ENCODE measurements around the gene MEN1. TPM values are rescaled to one million over a fixed set of nuclear protein-coding genes. Genes with fewer than 3 reads are reported as not detected.

The MEN1 gene
- total RNA-seq, 2 donors from 2014 or later = 11.6 to 16.0 TPM

DNA sequence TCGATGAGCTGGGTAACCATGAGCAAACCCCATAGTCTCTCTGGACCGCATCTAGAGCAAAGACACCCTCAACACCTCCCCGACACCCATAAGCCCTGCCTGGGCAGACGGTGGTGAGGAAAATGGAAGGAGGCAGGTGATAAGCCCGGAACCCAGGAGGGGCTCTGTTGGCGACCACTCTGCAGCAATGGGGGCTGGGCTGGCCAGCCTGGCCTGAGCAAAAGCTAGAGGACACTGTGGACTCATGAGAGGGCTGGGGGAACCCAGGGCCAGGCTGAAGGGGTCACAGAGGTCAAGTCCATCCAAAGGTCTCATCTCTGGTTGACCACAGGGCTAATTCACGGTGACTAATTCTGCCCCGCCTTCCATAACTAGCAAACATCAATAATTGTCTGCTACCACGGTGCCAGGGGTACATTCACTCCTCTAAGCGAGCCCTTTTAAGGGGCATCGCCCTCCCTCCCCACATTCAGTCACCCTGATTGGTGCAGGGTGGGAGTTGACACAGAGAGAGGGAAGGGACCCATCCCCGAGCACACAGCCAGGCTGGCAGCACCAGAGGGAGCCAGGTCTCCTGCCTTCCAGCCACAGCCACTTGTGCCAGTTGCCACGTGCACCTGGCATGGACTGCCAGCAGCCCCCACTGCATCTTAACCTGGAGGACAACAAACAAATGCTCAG, 54.5 kb downstream of the MEN1 start:
- Histone ChIP-seq H3K9me3 (no peaks in the 10 kb centered on the region), H3K4me1 (ENCODE audit: control insufficient read depth in 1 of 2, low read depth in 2 of 2) (peaks cover 12 to 24% of the 10 kb centered on the region in 2 donors), H3K36me3 (no peaks in the 10 kb centered on the region), H3K4me3 (no peak overlapping the region), H3K27ac (no peak overlapping the region), H3K27me3 (replicated peaks; ENCODE audit: insufficient read depth) (no peaks in the 10 kb centered on the region)
- no peak for DNase-seq (ENCODE audit: low spot score)
- no peak for TF ChIP-seq CTCF (IDR thresholded peaks at IDR 0.05)
- ATAC-seq (ENCODE audit: insufficient number of reproducible peaks, low FRiP score, low read depth) = no peak

- Histone ChIP-seq H3K36me3 (no peaks in the 10 kb centered on the region), H3K27ac (no peak overlapping the region), H3K4me3 (no peak overlapping the region), H3K9me3 (no peaks in the 10 kb centered on the region), H3K4me1 (ENCODE audit: control insufficient read depth in 1 of 2, low read depth in 2 of 2) (peaks cover 5 to 17% of the 10 kb centered on the region in 2 donors), H3K27me3 (replicated peaks; ENCODE audit: insufficient read depth) (no peaks in the 10 kb centered on the region)
- no peak for ATAC-seq (ENCODE audit: insufficient number of reproducible peaks, low FRiP score, low read depth)
- no peak for DNase-seq (ENCODE audit: low spot score)
- no peak for TF ChIP-seq CTCF (IDR thresholded peaks at IDR 0.05)
Observed at GRCh38 chr11:64754919-64755662, 55.3 kb downstream of the MEN1 start.

DNA sequence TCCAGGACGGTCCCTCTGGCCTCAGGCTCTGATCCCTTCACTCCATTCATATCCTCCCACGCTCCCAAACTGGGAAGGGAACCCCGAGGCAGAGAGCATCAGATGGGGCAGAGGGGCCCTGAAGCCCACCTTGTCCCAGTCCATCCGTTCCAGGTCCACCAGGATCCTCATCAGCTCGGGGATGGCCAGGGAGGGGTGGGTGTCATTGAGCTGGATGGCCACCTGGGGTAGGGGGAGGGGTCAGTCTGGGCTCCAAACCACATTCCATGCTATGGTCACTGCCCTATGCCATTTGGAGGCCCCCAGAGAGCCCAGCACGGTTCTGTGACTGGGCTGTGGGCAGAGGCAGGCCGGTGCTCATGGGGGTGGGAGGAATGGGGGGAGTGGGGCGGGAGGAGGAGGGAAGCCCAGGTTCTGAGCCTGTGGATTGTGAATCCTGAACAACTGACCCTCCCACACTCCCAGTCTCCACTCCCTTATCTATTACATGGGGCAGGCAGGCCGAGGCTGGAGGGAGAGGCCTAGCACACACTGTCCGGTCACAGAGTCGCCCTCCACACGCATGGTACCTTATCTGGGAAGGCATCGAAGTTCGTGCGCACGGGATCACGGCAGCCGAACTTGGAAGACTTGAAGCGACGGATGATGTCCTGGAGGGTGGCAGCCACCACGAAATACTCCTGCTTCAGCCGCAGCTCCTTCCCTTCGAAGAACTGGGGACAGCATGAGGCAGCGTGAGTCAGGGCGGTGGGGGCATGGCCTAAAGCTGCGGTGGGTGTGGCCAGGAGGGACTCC, 56.0 kb downstream of the MEN1 start:
- no peak for DNase-seq (ENCODE audit: low spot score)
- peaks cover 2 to 12% of the 10 kb centered on the region in 2 donors for H3K4me1 ChIP-seq (ENCODE audit: control insufficient read depth in 1 of 2, low read depth in 2 of 2)
- TF ChIP-seq CTCF (IDR thresholded peaks at IDR 0.05) = no peak
- no peaks in the 10 kb centered on the region for H3K9me3 ChIP-seq
- no peak for ATAC-seq (ENCODE audit: insufficient number of reproducible peaks, low FRiP score, low read depth)
- H3K4me3 ChIP-seq = no peak overlapping the region
- no peaks in the 10 kb centered on the region for H3K27me3 ChIP-seq (replicated peaks; ENCODE audit: insufficient read depth)
- H3K36me3 ChIP-seq = no peaks in the 10 kb centered on the region
- no peak overlapping the region for H3K27ac ChIP-seq

Other genes with a start within 250 kb of the MEN1 start
- not detected for gene SLC22A12, start 219.3 kb downstream of the MEN1 start, total RNA-seq
- 10 to 100 TPM; 40.3 to 41.3 TPM for gene NRXN2, start 87.4 kb downstream of the MEN1 start, total RNA-seq
- gene RASGRP2, start 66.4 kb downstream of the MEN1 start, total RNA-seq = 10 to 100 TPM; 78.4 to 89.1 TPM
- 10 to 100 TPM; 12.2 to 13.4 TPM for gene PYGM, start 50.6 kb downstream of the MEN1 start, total RNA-seq
- 100 to 1,000 TPM; 250 to 512 TPM for gene SF1, start 32.0 kb downstream of the MEN1 start, total RNA-seq
- gene MAP4K2, start 7.3 kb downstream of the MEN1 start, total RNA-seq = 10 to 100 TPM; 23.3 to 39.1 TPM
- 1 to 10 TPM in 1 of 2 donors, under 1 TPM in 1; 0.68 to 1.2 TPM for gene CDC42BPG, start 34.1 kb upstream of the MEN1 start, total RNA-seq
- 100 to 1,000 TPM in 1 of 2 donors, 10 to 100 TPM in 1; 67.4 to 140 TPM for gene EHD1, start 68.1 kb upstream of the MEN1 start, total RNA-seq
- 10 to 100 TPM; 18.5 to 35.2 TPM for gene ATG2A, start 106.7 kb upstream of the MEN1 start, total RNA-seq
- 10 to 100 TPM; 21.0 to 38.2 TPM for gene PPP2R5B, start 114.1 kb upstream of the MEN1 start, total RNA-seq
- not detected for gene GPHA2, start 125.3 kb upstream of the MEN1 start, total RNA-seq
- gene MAJIN, start 161.6 kb upstream of the MEN1 start, total RNA-seq = not detected
- 1 to 10 TPM in 1 of 2 donors, under 1 TPM in 1; 0.92 to 2.6 TPM for gene BATF2, start 186.4 kb upstream of the MEN1 start, total RNA-seq
- gene ARL2, start 203.6 kb upstream of the MEN1 start, total RNA-seq = 100 to 1,000 TPM in 1 of 2 donors, 10 to 100 TPM in 1; 85.5 to 197 TPM
- gene SNX15, start 216.9 kb upstream of the MEN1 start, total RNA-seq = 10 to 100 TPM; 20.7 to 22.7 TPM
- gene SAC3D1, start 230.7 kb upstream of the MEN1 start, total RNA-seq = 10 to 100 TPM in 1 of 2 donors, 1 to 10 TPM in 1; 4.7 to 18.0 TPM
- gene NAALADL1, start 248.0 kb upstream of the MEN1 start, total RNA-seq = 10 to 100 TPM; 25.8 to 47.1 TPM

All from thoracic aorta (tissue), 2 donors.